ENCODE measurements around the gene MMADHC. TPM values are rescaled to one million over a fixed set of nuclear protein-coding genes. Genes with fewer than 3 reads are reported as not detected.
A peak's percentile ranks its signal among the peaks of the same experiment; 100 is the strongest.

Gene MMADHC
- total RNA-seq, 1 donor from 2014 or later, result 150 TPM

- no peak overlapping the region for H3K27ac ChIP-seq (ENCODE audit: low read depth, low read length)
- H3K36me3 ChIP-seq (ENCODE audit: control insufficient read depth in 3 of 3, insufficient read depth in 3 of 3, low read length in 3 of 3), result no peaks in the 10 kb centered on the region
- H3K9ac ChIP-seq (ENCODE audit: low read depth in 1 of 3, low read length in 3 of 3), result no peak overlapping the region
These were observed 7.7 kb upstream of the MMADHC start for GRCh38 chr2:149595056-149595963.

DNA sequence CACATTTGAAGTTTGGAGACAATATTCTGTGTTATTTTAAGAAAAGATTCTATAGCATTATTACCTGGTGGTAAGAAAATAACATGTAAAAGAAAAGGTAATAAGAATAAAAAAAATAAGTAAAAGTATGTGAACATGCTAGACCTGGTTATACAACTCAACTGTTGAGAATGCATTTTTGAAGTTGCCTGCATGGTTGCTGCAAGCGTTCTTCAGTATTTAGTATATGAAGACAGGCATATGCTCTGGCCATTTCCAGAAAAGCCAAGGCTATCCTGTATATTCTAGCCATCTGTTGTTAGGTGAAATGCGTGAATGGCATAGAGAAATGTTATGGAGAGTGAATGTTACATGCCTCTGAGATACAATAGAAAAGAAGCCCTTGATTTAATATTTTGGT lies 6.8 kb upstream of the MMADHC start:
- Histone ChIP-seq H3K4me1 (ENCODE audit: control insufficient read depth in 3 of 3, insufficient read depth in 3 of 3, low read length in 3 of 3) (peaks cover 3 to 8% (median 7%) of the 10 kb centered on the region in 3 donors), H3K4me3 (ENCODE audit: low read length in 3 of 3) (no peak overlapping the region), H3K27ac (ENCODE audit: low read depth, low read length) (no peak overlapping the region), H3K36me3 (ENCODE audit: control insufficient read depth in 3 of 3, insufficient read depth in 3 of 3, low read length in 3 of 3) (no peaks in the 10 kb centered on the region), H3K9me3 (ENCODE audit: control insufficient read depth in 3 of 3, low read length in 3 of 3) (no peaks in the 10 kb centered on the region), H3K27me3 (ENCODE audit: control insufficient read depth in 3 of 3, insufficient read depth in 3 of 3, low read length in 3 of 3) (no peaks in the 10 kb centered on the region), H3K9ac (ENCODE audit: low read depth in 1 of 3, low read length in 3 of 3) (no peak overlapping the region)

More at GRCh38 chr2:149595056-149595963, 7.7 kb upstream of the MMADHC start:
- Histone ChIP-seq H3K4me3 (ENCODE audit: low read length in 3 of 3) (no peak overlapping the region), H3K27me3 (ENCODE audit: control insufficient read depth in 3 of 3, insufficient read depth in 3 of 3, low read length in 3 of 3) (no peaks in the 10 kb centered on the region), H3K9me3 (ENCODE audit: control insufficient read depth in 3 of 3, low read length in 3 of 3) (no peaks in the 10 kb centered on the region), H3K4me1 (ENCODE audit: control insufficient read depth in 3 of 3, insufficient read depth in 3 of 3, low read length in 3 of 3) (peaks cover 3 to 8% (median 7%) of the 10 kb centered on the region in 3 donors)

DNA sequence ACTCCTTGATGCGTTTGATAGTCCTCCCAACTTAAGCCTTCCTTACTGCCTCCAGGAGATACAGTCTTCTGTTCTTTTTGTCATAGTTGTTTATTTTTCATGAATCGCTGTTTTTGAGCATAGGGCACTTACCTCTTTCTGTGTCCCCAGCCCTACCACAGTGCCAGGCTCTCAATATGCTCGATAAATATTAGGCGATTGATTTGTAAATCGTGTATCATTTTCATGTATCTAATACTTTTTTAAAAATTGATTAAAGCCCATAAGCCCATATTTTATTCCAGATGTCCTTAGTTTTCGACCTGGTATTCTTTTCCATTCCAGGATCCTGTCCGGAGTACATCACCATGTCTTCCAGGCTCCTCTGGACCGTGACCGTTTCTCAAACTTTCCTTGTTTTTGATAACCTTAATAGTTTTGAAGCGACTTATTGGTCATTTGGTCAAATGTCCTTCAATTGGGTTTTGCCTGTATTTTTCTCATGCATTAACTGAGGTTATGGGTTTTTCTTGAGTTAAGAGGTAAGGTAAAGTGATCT lies 444 bp upstream of the MMADHC start:
- Histone ChIP-seq H3K36me3 (ENCODE audit: control insufficient read depth in 3 of 3, insufficient read depth in 3 of 3, low read length in 3 of 3) (peaks cover 0 to 3% (median under 1%) of the 10 kb centered on the region in 3 donors), H3K27me3 (ENCODE audit: control insufficient read depth in 3 of 3, insufficient read depth in 3 of 3, low read length in 3 of 3) (no peaks in the 10 kb centered on the region), H3K4me1 (ENCODE audit: control insufficient read depth in 3 of 3, insufficient read depth in 3 of 3, low read length in 3 of 3) (peaks cover 0 to 28% (median 5%) of the 10 kb centered on the region in 3 donors), H3K4me3 (ENCODE audit: low read length in 3 of 3) (peak overlapping the region; percentile 95 to 100 (median 99)), H3K9me3 (ENCODE audit: control insufficient read depth in 3 of 3, low read length in 3 of 3) (no peaks in the 10 kb centered on the region), H3K27ac (ENCODE audit: low read depth, low read length) (peak overlapping the region; percentile 99), H3K9ac (ENCODE audit: low read depth in 1 of 3, low read length in 3 of 3) (peak overlapping the region; percentile 98 to 99 (median 99))

GRCh38 chr2:149586898-149587219 lies 716 bp downstream of the MMADHC start:
- peak overlapping the region; percentile 95 to 100 (median 99) for H3K4me3 ChIP-seq (ENCODE audit: low read length in 3 of 3)
- H3K9ac ChIP-seq (ENCODE audit: low read depth in 1 of 3, low read length in 3 of 3), result peak overlapping the region; percentile 98 to 99 (median 99)
- no peaks in the 10 kb centered on the region for H3K27me3 ChIP-seq (ENCODE audit: control insufficient read depth in 3 of 3, insufficient read depth in 3 of 3, low read length in 3 of 3)
- H3K9me3 ChIP-seq (ENCODE audit: control insufficient read depth in 3 of 3, low read length in 3 of 3), result no peaks in the 10 kb centered on the region
- H3K36me3 ChIP-seq (ENCODE audit: control insufficient read depth in 3 of 3, insufficient read depth in 3 of 3, low read length in 3 of 3), result peaks cover 3 to 5% (median 5%) of the 10 kb centered on the region in 3 donors
- H3K27ac ChIP-seq (ENCODE audit: low read depth, low read length), result peak overlapping the region; percentile 99
- H3K4me1 ChIP-seq (ENCODE audit: control insufficient read depth in 3 of 3, insufficient read depth in 3 of 3, low read length in 3 of 3), result peaks cover 0 to 28% (median 5%) of the 10 kb centered on the region in 3 donors

DNA sequence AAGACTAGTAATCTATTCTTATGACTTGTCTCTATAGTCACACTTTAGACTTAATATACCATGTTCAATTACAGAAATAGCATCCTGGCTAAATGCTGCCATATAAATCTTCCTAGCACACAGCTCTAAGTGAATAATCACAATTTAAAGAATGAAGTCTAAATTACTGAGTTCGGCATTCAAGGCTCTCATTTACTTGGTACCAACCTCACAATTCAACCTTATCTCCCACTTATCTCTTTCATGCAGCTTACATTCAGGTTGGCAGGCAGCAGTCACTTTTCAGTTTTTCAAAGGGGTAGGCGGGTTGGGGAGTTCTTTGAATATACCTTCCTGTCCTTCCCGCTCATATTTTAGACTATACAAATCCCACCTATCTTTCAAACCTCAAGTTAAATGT lies 1.5 kb downstream of the MMADHC start:
- peak overlapping the region in 2 of 3 donors; percentile 98 to 99 for H3K9ac ChIP-seq (ENCODE audit: low read depth in 1 of 3, low read length in 3 of 3)
- no peaks in the 10 kb centered on the region for H3K9me3 ChIP-seq (ENCODE audit: control insufficient read depth in 3 of 3, low read length in 3 of 3)
- peaks cover 5 to 11% (median 9%) of the 10 kb centered on the region in 3 donors for H3K36me3 ChIP-seq (ENCODE audit: control insufficient read depth in 3 of 3, insufficient read depth in 3 of 3, low read length in 3 of 3)
- H3K27ac ChIP-seq (ENCODE audit: low read depth, low read length), result peak overlapping the region; percentile 99
- peaks cover 0 to 31% (median 5%) of the 10 kb centered on the region in 3 donors for H3K4me1 ChIP-seq (ENCODE audit: control insufficient read depth in 3 of 3, insufficient read depth in 3 of 3, low read length in 3 of 3)
- peak overlapping the region; percentile 95 to 100 (median 99) for H3K4me3 ChIP-seq (ENCODE audit: low read length in 3 of 3)
- no peaks in the 10 kb centered on the region for H3K27me3 ChIP-seq (ENCODE audit: control insufficient read depth in 3 of 3, insufficient read depth in 3 of 3, low read length in 3 of 3)

DNA sequence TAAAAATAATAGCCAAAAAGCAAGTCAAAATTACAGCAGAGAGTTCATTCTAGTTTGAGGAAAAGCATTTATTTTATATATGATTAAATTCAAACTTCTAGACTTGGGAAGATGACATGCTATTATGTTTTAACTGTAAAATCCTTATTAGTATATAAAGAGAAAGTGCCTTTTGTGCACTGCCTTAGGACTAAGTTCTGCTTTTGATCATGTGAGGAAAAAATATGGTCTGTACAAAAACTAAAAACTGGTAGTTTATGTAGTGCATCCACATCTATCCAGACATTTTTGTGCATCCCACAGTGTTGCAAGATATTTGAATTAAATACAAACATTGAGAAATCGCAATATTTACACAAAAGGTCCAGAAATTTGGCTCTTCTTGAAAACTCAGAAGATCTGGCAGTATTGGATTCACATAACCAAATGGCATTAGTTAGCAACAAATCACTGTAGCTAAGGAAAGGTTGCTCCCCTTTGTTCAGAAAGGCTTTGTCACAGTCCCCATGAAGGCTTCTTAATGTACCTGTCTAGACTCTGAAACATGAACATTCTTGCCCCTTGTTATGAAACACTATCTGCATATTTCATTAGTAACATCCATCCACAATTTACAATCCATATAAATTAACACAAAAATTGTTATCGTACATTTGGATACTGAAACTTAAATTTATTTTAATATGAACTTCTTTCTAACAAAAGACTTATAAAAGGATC lies 2.2 kb downstream of the MMADHC start:
- Histone ChIP-seq H3K36me3 (ENCODE audit: control insufficient read depth in 3 of 3, insufficient read depth in 3 of 3, low read length in 3 of 3) (peaks cover 5 to 14% (median 11%) of the 10 kb centered on the region in 3 donors), H3K27me3 (ENCODE audit: control insufficient read depth in 3 of 3, insufficient read depth in 3 of 3, low read length in 3 of 3) (no peaks in the 10 kb centered on the region), H3K9ac (ENCODE audit: low read depth in 1 of 3, low read length in 3 of 3) (peak overlapping the region in 2 of 3 donors; percentile 52 to 99), H3K9me3 (ENCODE audit: control insufficient read depth in 3 of 3, low read length in 3 of 3) (no peaks in the 10 kb centered on the region), H3K27ac (ENCODE audit: low read depth, low read length) (no peak overlapping the region), H3K4me1 (ENCODE audit: control insufficient read depth in 3 of 3, insufficient read depth in 3 of 3, low read length in 3 of 3) (peaks cover 4 to 35% (median 9%) of the 10 kb centered on the region in 3 donors), H3K4me3 (ENCODE audit: low read length in 3 of 3) (peak overlapping the region in 2 of 3 donors; percentile 15 to 100)

DNA sequence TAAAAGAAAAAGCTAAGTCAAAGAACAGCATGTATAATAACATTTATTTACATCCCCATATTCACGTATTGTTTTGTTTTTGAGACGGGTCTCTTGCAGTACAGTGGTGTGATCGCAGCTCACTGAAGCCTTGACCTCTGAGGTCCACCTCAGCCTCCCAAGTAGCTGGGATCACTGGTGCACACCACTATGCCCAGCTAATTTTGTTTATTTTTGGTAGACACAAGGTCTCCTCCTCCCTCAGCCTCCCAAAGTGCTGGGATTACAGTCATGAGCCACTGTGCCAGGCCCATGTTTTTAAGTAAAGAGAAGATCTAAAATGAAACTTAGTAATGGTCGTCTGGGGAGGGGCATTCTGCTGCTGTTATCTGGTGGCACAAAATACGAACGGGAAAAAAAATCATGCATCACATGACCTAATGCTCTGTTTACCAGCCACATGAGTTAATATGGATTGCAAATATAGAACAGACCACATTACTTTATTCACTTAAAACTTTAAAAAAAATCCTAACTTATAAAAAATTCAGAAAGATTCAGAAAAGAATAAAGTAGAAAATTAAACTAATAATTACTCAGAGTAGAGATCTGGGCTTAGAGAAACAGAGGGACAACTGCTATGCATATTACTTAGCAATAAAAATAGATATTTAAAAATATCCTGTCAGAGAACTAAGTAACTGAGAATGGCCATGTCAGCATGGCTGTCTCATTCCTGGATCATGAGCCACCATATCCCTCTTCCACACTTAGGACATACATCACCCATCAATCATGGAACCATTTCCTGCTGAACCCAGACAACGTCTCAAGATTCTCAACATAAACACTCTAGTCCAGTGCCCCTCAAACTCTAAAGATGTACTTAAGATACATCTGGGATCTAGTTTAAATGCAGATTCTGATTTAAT lies 7.3 kb downstream of the MMADHC start:
- peak overlapping the region; percentile 89 for H3K27ac ChIP-seq (ENCODE audit: low read depth, low read length)

DNA sequence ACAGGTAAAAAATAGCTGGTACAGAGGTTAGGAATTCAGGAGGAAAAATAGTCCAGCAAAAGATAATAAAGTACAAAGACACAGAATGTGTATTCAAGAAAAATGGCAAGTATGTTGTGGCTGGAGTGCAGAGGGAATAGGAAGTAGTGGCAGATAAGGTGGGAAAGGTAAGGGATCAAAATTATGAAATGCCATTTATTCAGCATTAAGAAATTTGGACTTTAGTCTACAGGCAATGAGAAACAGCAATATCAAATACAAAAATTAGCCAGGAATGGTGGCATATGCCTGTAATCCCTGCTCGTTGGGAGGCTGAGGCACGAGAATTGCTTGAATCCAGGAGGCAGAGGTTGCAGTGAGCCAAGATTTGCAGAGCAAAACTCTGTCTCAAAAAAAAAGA lies 10.3 kb downstream of the MMADHC start:
- H3K27me3 ChIP-seq (ENCODE audit: control insufficient read depth in 3 of 3, insufficient read depth in 3 of 3, low read length in 3 of 3), result no peaks in the 10 kb centered on the region
- no peak overlapping the region for H3K9ac ChIP-seq (ENCODE audit: low read depth in 1 of 3, low read length in 3 of 3)
- H3K4me1 ChIP-seq (ENCODE audit: control insufficient read depth in 3 of 3, insufficient read depth in 3 of 3, low read length in 3 of 3), result peaks cover 14 to 15% (median 15%) of the 10 kb centered on the region in 3 donors
- H3K36me3 ChIP-seq (ENCODE audit: control insufficient read depth in 3 of 3, insufficient read depth in 3 of 3, low read length in 3 of 3), result peaks cover 15 to 61% (median 29%) of the 10 kb centered on the region in 3 donors
- no peak overlapping the region for H3K27ac ChIP-seq (ENCODE audit: low read depth, low read length)
- no peak overlapping the region for H3K4me3 ChIP-seq (ENCODE audit: low read length in 3 of 3)
- H3K9me3 ChIP-seq (ENCODE audit: control insufficient read depth in 3 of 3, low read length in 3 of 3), result no peaks in the 10 kb centered on the region

More for the DNA sequence above, 7.3 kb downstream of the MMADHC start:
- H3K9ac ChIP-seq (ENCODE audit: low read depth in 1 of 3, low read length in 3 of 3), result peak overlapping the region in 2 of 3 donors; percentile 35 to 52
- H3K4me1 ChIP-seq (ENCODE audit: control insufficient read depth in 3 of 3, insufficient read depth in 3 of 3, low read length in 3 of 3), result peaks cover 8 to 24% (median 9%) of the 10 kb centered on the region in 3 donors
- no peaks in the 10 kb centered on the region for H3K9me3 ChIP-seq (ENCODE audit: control insufficient read depth in 3 of 3, low read length in 3 of 3)
- no peaks in the 10 kb centered on the region for H3K27me3 ChIP-seq (ENCODE audit: control insufficient read depth in 3 of 3, insufficient read depth in 3 of 3, low read length in 3 of 3)
- peaks cover 12 to 48% (median 23%) of the 10 kb centered on the region in 3 donors for H3K36me3 ChIP-seq (ENCODE audit: control insufficient read depth in 3 of 3, insufficient read depth in 3 of 3, low read length in 3 of 3)
- peak overlapping the region in 2 of 3 donors; percentile 33 to 42 for H3K4me3 ChIP-seq (ENCODE audit: low read length in 3 of 3)

- Histone ChIP-seq H3K4me1 (ENCODE audit: control insufficient read depth in 3 of 3, insufficient read depth in 3 of 3, low read length in 3 of 3) (peaks cover 9 to 14% (median 12%) of the 10 kb centered on the region in 3 donors), H3K27me3 (ENCODE audit: control insufficient read depth in 3 of 3, insufficient read depth in 3 of 3, low read length in 3 of 3) (no peaks in the 10 kb centered on the region), H3K9ac (ENCODE audit: low read depth in 1 of 3, low read length in 3 of 3) (no peak overlapping the region), H3K36me3 (ENCODE audit: control insufficient read depth in 3 of 3, insufficient read depth in 3 of 3, low read length in 3 of 3) (peaks cover 15 to 53% (median 21%) of the 10 kb centered on the region in 3 donors), H3K9me3 (ENCODE audit: control insufficient read depth in 3 of 3, low read length in 3 of 3) (no peaks in the 10 kb centered on the region), H3K4me3 (ENCODE audit: low read length in 3 of 3) (no peak overlapping the region), H3K27ac (ENCODE audit: low read depth, low read length) (no peak overlapping the region)
These were observed 11.8 kb downstream of the MMADHC start for GRCh38 chr2:149575752-149576151.
